NCI-H446 treated with DMSO at 0.1 percent for 48 hours (cell line): Measurements from ENCODE around the gene NADSYN1.
A peak's percentile ranks its signal among the peaks of the same experiment; 100 is the strongest.

Source experiments
- DNase-seq: peaks from one replicate; lab custom pipeline; 2025; lab: John Stamatoyannopoulos, UW

The NADSYN1 gene

DNA sequence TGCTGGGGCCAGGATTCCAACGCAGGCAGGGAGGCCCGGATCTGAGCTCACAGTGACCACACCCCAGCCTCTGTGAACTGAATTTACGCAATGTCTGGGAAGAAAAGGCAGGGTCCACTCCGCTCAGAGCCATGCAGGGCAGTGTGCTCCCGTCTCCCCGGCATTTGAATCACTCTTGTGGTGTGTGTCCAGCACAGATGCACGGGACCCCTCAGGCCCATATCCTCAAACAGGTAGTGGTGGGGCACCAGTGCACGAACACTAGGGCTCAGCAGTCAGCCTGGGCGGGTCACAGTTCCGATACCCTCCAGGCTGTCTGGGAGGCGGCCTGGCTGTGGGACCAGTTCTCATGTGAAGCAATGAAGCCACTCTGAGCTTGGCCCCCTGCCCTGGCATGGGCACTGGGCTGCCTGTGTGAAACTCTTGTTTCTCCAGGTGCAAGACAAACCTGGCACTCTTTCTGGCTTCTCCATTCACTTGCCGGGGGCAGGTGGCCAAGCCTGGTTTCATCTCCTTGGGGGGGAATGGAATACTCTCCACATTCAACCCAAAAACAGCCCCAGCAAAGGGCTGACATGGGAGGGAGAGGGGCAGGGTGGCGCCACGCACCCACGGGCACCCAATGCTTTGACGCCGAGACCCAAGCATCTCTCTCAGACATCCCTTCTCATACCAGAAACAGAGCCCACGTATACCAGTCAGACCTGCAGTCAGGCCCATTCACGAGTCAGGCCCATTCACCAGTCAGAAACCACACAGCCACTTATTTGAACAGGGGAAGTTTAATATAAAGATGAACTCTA, 19.2 kb upstream of the NADSYN1 start:
- no peak for DNase-seq

DNA sequence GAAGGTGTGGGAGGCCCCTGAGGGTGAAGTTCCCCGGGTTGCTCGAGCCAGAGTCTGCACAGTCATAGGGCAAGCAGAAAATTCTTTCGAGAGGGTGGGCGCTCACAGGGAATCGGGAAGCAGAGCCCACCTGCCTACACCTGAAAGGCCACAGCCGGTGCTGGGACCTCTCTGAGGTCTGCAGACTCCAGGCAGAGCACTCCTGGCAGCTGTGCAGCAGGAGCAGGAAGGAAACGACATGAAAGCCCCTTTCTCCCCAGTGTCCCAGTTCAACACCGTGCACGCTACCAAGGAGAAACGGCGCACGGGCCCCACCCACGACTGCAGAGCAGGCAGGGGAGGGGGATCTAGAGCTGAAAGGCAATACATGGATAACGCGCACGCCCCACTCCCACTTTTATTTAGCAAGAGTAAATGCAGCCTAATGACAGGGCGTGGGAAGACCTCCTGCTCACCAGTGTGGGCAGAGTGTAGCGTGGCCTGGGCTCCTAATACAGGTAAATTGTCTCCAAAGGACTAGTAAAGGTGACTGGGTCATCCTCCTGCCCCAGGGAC, 18.4 kb upstream of the NADSYN1 start:
- no peak for DNase-seq

DNA sequence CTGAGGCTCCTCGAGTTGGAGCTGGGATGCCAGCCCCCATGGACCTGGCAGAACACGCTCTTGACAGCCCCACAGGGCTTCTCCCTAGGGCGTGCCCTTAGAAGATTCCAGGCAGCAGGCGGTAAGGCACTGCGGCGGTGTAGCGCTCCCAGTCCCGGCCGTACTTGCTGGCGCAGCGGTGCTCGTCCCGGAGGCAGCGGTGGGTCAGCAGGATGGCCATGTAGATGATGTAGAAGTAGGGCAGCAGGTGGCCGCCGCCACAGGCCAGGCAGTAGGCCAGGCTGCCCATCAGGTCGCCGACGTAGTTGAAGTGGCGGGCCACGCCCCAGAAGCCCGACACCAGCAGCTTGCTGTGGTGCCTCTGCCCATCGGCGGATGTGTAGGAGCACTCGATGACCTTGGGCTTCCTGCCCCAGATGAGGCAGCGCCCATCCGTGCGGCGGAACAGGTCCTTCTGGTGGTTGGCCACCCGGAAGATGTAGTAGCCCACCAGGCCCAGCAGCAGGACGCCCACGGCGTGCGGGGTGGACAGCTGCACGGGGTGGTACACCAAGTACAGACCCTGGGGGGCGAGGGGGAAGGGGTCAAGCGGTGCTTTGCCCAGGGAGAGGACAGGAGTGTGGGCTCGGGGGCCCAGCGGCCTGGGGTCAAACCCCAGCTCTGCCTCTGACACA, 17.6 kb upstream of the NADSYN1 start:
- no peak for DNase-seq

DNA sequence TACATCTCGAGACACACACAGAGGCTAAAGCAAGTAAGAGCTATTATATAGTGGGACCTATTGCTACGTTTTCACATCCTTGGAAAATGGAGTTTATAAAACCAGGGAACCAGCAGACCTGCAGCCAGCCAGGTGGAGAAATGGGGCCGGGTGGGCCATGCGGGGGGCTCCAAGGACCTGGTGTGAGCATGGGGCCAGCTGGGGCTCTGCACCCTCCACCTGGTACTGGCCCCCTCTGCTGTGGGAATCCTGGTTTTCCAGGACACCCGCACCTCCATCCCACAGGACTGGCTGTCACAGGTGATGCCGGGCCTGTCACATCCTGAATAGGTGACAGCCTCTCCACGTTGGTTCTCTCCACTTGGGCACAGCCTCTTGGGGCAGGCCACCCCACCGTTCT, 16.1 kb upstream of the NADSYN1 start:
- no peak for DNase-seq

DNA sequence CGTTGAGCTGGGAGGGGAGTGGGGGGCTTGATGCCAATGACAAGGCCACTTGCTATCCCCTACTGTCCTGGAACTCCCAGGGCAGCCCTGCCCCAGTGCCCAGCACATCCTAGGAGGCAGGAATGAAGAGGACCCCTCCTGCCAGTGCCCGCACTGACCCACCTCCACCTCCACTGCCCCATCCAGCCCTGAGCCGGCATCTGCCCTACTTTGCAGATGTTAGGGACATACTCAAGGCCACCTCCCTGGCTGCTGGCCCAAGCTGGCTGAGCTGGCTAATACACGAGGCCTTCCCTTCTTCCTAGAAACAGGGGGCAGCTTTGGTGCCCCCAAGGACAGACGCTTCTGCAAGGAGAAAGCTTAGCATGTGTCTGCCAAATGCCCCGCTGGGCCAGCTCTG, 15.6 kb upstream of the NADSYN1 start:
- no peak for DNase-seq

DNA sequence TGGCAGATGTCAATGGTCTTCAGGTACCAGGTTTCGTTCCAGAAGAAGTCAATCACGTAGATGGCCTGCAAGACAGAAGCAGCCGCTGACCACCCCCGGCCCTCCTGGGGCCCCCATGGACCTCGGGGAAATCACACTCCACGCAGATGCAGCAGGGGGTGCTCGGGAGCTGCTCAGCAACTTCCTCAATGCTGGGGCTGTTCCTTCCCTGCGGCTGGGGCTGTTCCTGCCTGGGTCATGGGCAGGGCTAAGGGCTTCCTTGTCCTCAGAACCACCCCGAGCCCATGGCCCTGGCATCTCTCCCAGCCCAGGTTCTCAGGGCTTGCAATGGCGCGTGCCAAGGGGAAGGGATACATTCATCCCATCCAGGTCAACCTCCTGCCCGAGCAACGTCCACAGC, 15.1 kb upstream of the NADSYN1 start:
- no peak for DNase-seq

DNA sequence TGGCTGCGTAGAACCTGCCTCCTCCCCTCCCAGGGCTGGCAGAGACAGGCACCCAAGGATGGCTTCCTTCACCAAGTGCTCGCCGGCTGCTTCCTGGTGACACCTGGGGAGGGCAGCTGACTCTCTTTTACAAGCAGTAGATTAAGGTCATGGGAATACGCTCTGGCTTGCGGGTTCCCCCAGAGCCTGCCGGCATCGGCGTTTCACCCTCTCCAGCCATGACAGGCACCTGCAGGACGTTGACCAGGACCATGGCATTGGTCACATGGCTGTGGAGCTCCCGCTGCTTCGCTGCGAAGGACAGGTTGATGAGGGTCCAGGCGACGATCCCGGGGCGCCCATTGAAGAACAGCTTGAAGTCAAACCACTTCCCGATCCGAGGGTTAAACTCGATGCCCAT, 14.4 kb upstream of the NADSYN1 start:
- no peak for DNase-seq

DNA sequence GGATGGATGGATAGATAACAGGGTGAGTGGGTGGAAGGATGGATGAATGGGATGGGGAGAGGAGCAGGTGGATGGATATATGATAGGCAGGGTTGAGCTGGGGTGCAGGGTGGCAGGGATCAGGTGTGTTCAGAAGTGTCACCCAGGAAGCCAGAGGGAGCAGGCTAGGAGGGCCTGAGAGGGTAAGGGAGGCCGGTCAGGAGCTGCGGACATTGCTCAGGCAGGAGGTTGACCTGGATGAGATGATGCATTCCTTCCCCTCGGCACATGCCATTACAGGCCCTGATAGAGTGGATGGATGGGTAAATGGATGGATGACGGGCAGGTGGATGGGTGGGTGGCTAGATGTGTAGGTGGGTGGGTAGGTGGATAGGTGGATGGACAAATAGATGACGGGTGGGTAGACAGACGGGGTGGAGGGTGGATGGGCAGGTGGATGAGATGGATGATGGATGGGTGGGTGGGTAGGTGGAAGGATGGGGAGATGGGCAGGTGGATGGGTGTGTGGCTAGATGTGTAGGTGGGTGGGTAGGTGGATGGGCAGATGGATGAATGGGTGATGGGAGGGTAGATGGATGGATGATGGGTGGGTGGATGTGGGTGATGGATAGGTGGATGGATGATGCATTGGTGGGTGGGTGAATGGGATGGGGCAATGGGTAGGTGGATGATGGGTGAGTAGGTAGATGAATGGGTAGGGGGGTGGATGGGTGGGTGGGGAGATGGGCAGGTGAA, 12.8 kb upstream of the NADSYN1 start:
- no peak for DNase-seq

DNA sequence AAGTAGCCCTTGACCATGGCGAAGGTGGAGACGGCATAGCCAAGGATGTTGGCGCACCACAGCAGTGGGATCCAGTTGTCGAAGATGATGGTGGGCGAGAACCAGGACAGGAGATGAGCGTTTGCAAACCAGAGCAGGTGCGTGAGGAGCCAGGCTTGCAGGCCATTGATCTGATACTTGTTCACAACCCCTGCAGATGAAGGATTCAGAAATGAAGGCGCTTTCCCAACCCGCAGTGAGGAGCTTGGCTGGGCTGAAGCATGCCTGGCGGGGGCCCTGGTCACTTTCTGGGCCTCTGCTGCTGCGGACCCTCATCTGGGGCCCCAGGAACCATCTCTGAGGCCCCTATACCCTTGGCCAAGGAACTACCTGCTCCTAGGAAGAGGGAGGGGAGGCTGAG, 11.8 kb upstream of the NADSYN1 start:
- no peak for DNase-seq

DNA sequence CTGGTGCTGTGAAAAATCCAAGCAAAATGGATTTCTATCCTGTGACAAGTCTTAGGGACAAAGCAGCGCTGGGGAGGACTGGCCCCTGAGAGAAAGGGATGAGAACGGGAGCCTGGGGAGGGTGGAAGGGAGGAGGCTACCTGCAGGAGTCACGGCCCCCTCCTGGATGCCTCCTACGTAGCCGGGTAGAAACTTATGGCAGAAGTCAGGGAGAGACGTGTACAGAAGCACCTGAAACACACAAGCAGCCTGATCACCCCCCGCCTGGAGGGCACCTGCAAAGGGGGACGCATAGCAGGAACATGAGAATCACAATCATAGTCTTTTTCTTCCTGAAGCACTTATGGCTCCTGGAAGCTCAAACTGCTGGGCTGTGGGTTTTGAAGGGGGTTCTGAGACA, 10.9 kb upstream of the NADSYN1 start:
- DNase-seq, result no peak

DNA sequence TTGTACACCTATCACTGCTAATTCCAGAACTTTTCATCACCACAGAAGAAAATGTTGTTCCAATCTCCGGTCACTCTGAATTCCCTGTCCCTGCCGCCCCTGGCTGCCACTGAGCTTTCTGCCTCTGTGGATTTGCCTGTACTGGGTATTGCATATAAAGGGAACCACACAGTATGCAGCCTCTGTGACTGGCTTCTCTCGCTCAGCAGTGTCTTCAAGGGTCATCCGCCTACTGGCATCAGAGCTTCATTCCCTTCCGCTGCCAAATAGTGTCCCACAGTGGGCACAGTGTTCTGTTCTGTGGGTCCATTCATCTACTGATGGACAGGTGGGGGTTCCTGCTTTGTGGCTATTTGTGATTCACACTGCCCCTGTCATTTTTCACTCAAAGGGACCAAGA, 10.1 kb upstream of the NADSYN1 start:
- DNase-seq, result no peak

DNA sequence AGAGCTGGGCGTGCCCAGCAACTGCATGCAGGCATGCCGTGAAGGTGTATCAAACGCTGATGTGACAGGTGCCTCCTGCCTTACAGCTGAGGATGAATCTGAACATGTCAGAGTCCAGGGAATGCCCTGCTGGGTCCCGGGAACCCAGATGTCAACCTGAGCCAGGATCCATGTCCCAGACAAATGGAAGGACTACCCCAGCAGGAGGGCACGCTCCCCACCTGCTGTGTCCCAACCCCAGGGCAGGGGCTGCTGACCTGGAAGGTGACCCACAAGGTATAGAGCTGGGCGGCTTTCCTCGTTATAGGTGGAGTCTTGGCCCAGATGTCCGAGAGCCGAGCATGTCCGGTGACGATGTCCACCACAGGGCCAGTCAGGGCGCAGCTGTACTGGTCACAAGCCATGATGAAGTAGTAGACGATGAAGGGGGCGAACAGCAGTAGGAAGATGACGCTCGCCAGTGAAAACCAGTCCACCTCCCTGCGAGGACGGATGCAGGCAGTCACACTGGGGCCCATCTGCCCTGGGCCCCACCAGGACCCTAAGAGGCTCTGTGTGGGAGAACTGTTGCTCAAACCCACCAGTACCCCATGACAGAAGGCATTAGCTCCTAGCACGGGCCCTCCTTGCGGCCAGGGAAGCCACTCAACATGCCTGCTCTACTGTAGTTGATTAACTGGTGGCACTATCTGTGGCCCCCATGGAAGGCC, 9.1 kb upstream of the NADSYN1 start:
- DNase-seq, result no peak

DNA sequence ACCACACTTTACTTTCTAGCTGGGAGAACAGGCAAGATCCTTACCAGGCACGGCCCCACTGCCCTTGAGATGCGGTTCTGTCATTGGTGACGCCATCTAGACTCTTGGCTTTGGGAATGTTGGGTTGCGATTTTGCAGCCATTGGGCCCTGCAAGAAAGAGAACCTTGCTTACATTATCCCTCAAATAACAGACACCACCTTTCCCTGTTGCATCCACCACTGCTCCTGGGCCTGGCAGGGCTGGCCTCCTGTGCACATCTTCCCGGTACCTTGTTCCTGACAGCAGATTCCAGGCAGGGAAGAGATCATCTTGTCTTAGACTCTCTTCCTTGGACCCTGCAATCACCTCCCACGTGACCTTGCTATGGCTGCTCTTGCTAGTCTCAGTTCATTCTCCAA, 8.2 kb upstream of the NADSYN1 start:
- DNase-seq, result no peak

DNA sequence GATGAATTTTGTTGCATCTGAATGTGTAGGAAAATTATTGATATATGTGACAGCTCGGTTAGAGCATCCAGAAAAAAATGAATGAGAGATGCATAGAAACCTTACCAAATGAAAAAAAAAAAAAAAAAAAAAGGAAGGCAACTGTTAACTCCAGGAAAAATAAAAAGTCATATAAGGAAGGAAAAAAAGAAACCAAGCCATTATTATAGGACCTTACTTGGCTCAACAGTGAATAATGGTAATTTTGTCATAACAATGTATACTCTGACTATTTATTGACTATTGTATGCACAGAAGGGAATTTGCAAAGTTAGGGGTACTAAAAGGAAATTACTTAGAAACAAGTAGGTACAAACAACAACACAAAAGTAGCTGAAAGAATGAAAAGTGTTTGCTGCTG, 6.9 kb upstream of the NADSYN1 start:
- no peak for DNase-seq

DNA sequence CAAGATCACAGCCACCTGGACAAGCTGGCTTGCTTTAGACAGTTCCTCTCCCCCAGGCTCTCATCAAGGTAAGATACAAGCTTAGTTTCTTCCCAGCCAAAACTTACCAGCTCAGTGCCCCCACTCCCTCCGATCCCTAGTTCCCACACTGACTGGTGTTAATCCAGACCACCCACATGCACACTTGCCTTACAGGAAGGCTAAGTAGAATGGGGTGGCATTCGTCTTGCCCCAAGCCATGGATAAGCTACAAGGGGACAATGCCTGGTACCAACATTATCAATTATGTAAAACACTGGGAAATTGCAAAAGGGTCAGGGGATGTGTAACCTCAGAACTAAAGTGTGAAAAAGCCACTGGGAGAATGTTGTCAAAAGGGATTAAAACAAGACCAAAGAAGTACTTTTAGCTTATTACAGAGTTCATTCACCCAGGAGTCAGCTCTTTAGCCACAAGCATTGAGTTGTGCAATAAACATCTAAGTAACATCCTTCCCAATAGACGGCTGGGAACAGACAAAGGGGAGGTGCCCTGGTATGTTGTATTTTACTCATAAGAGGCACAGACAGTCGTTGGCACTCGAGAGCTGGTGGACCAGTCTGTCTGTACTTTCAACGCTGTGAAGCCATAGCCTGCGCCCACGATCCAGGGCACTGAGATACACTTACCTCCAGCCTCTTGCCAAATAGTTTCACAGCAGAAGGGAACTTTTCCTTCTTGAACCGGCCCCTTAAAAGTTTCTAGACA, 5.9 kb upstream of the NADSYN1 start:
- no peak for DNase-seq

DNA sequence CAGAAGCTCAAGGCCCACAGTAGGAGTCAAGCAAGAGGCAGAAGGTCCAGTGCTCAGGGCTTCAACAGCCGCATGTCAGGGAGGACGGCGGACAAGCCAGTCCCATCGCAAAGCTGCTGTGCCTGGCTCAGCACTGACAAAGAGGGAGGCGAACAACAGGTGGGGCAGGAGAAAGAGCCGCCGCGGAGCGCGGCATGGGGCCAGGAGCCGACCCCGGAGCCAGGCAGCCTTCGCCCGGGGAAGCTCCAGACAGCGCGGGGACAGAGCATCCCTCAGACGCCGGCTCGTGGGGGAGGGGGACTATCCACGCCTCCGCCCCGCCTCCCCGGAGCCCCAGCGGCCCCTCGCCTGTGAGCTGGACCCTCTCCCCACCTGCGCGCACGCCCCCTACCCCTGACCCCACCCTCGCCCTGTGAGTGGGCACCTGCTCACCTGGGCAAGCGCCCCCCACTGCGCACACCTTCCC, 5.2 kb upstream of the NADSYN1 start:
- DNase-seq, result no peak

DNA sequence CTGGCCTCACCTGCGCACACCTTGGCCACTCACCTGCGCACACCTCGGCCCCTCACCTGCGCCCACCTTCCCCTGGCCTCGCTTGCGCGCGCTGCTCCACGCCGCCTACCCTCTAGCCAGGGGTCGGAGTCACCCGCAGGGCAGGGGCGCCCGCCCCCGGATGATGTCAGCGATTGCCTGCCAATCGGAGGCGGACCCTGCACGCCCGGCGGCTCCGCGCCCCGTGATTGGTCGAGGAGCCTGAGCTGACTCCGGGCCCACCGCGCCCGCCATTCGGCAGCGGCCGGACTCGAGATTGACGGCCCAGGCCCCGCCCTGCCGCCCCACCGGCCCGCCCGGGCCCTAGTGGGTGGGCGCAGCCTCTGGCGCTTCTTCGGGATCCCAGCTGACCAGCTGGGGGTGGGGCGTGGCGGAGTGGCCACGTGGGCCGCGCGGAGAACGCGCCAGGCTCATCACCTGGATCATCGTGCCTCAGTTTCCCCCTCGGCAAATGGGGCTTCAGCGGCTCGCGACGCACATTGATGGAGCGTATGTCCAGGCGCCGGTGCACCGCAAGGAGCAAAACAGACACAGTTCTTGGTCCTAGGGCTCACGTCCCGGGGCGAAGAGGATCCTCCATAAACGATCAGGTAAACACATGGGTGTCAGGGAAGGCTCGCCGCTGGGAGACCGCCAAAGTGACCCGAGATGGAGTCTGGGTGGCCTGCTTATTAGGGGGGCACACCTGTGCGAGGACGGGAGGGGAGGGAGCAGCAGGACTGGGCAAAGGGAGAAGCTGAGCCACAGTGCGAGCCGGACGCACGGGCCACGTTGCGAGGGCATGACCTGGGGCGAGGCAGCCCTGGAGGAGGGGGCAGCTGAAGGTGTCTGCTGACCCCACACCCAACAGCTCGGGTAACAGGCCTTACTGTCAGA, 4.5 kb upstream of the NADSYN1 start, which contains the start of gene DHCR7:
TSS of gene DHCR7 (minus strand) at position 137 of the 915 bp plus-strand sequence. CDS start 3,441 bp downstream, outside the sequence.
- DNase-seq, result peak; percentile 92

DNA sequence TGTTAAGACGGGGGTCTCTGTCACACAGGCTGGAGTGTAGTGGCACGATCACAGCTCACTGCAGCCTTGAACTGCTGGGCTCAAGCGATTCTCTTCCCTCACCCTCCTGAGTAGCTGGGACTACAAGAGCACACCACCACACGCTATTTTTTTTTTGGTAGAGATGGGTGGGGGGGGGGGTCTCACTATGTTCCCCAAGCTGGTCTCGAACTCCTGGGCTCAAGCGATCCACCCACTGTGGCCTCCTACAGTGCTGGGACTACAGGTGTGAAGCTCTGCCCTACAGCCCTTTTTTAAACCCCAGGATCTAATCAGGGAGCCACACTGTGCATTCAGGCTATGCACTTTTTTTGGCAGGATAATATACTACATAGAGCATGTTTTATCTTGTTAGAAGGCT, 3.4 kb upstream of the NADSYN1 start:
- DNase-seq, result no peak

DNA sequence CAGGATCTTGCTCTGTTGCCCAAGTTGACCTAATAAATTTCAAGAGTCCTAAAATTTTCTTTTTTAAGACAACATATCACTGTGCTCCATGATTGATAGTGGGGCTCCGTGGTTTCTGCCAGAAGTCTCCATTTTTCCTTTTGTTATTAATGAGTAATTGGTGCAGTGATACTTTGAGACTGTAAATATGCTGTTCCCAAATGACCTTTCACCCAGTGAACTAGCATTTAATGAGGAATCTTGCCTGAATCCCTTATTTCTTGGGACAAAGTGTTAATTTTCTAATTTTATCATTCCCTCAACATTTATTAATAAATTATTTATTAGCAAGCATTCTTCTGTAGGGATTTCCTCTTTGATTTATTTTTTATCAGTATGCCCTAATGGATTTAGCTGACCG, 2.5 kb upstream of the NADSYN1 start:
- DNase-seq, result no peak

DNA sequence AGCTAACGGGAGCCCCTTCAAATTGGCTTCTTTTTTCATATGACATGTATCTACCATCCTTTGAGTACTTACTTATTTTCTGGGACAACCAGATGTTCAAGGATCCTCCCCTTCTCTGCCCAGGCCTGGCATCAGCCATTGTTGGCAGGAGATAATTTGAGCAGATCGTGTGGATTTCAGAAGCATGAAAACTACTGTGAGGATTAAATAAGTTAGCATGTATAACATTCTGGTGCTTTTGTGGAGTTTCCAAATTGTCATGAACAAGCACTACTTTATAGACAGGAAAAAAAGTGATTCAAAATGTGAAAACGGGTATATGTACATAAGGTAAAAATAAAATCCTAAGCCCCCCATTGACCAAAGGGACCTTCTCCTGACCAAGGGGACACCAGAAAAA, 2.1 kb upstream of the NADSYN1 start:
- peak; percentile 12 for DNase-seq
